SU-DHL-6 (cell line): Measurements from ENCODE around the gene TIMP3.

Experiments used
- H2AFZ ChIP-seq: fragments of 200-600 bp; sonication (generic); 2 replicates; pipeline ENCODE4 v1.6.1; 2014; ENCODE audit warnings: low read depth, mild to moderate bottlenecking, moderate library complexity, mixed read lengths, antibody characterized with exemption, low read length; ENCODE audit not compliant: severe bottlenecking
- H3F3A ChIP-seq: fragments of 200-600 bp; shearing (Covaris generic); 2 replicates; pipeline ENCODE4 v1.6.0; 2016; ENCODE audit warnings: antibody characterized with exemption, mild to moderate bottlenecking; ENCODE audit not compliant: insufficient read depth
- H3K27ac ChIP-seq: fragments of 200-600 bp; sonication (generic); 2 replicates; pipeline ENCODE4 v1.5.1; 2016; ENCODE audit warnings: low read depth, mild to moderate bottlenecking, low read length, moderate library complexity, mixed read lengths
- H3K27me3 ChIP-seq: fragments of 200-600 bp; sonication (generic), shearing (Covaris generic); 2 replicates; pipeline ENCODE4 v1.6.0; 2014; ENCODE audit warnings: mild to moderate bottlenecking, low read length
- H3K36me3 ChIP-seq: fragments of 200-600 bp; sonication (generic); 2 replicates; pipeline ENCODE4 v1.6.1; 2014; ENCODE audit warnings: mild to moderate bottlenecking, low read length, mixed read lengths
- H3K4me2 ChIP-seq: fragments of 300-600, 200-600 bp; shearing (Covaris generic), sonication (generic); 2 replicates; pipeline ENCODE4 v1.6.0; 2014; ENCODE audit warnings: low read length, low read depth, mild to moderate bottlenecking; ENCODE audit not compliant: poor library complexity, severe bottlenecking
- H3K4me3 ChIP-seq: fragments of 200-600 bp; sonication (generic); 2 replicates; pipeline ENCODE4 v1.5.1; 2014; ENCODE audit warnings: antibody characterized with exemption, low read length, mild to moderate bottlenecking, mixed read lengths; ENCODE audit not compliant: insufficient read depth, poor library complexity, severe bottlenecking
- H3K79me2 ChIP-seq: fragments of 200-600 bp; sonication (generic); 2 replicates; pipeline ENCODE4 v1.6.1; 2014; ENCODE audit warnings: mild to moderate bottlenecking, low read length, moderate library complexity; ENCODE audit not compliant: insufficient read depth
- H3K9ac ChIP-seq: fragments of 200-600 bp; sonication (generic); 2 replicates; pipeline ENCODE4 v1.7.0; 2014; ENCODE audit warnings: mild to moderate bottlenecking, low read length
- H3K9me2 ChIP-seq: fragments of 200-600 bp; sonication (generic); replicated peaks from 2 replicates; pipeline ENCODE4 v1.6.1; 2014; ENCODE audit warnings: low read length; ENCODE audit not compliant: insufficient read depth
- H3K9me3 ChIP-seq: fragments of 200-600 bp; sonication (generic); 2 replicates; pipeline ENCODE4 v1.6.1; 2014; ENCODE audit warnings: low read length, mixed read lengths; ENCODE audit not compliant: insufficient read depth
- H4K20me1 ChIP-seq: fragments of 200-600 bp; sonication (generic); 2 replicates; pipeline ENCODE4 v1.6.1; 2014; ENCODE audit warnings: low read depth, mild to moderate bottlenecking, antibody characterized with exemption, low read length, moderate library complexity, mixed read lengths
- CTCF ChIP-seq: fragments of 200-600 bp; sonication (generic); IDR thresholded peaks from one replicate; pipeline ENCODE4 v1.5.1; 2017; ENCODE audit warnings: antibody characterized with exemption, mild to moderate bottlenecking, low read length, moderate library complexity; ENCODE audit not compliant: insufficient read depth, poor library complexity, severe bottlenecking
- EZH2phosphoT487 ChIP-seq: fragments of 200-600 bp; sonication (generic), shearing (Covaris generic); conservative IDR thresholded peaks from 2 replicates; pipeline ENCODE4 v1.6.1; 2018; ENCODE audit warnings: mild to moderate bottlenecking, antibody characterized with exemption, low read length, moderate library complexity, mixed read lengths

TIMP3 gene

GRCh38 chr22:32810555-32811133 is 9.1 kb downstream of the TIMP3 start:
- Histone ChIP-seq H3K9ac (no peak overlapping the region), H3F3A (no peaks in the 10 kb centered on the region), H3K4me2 (no peak overlapping the region), H3K9me2 (no peaks in the 10 kb centered on the region; the same call in 1 of the 2 replicates), H3K4me3 (no peak overlapping the region), H3K36me3 (no peaks in the 10 kb centered on the region), H3K27ac (no peak overlapping the region), H3K79me2 (no peaks in the 10 kb centered on the region), H2AFZ (no peak overlapping the region), H3K9me3 (no peaks in the 10 kb centered on the region), H4K20me1 (no peaks in the 10 kb centered on the region), H3K27me3 (no peaks in the 10 kb centered on the region)
- TF ChIP-seq EZH2phosphoT487: no peak
- TF ChIP-seq CTCF: no peak

GRCh38 chr22:32811788-32812545 is 10.5 kb downstream of the TIMP3 start:
- no peak for TF ChIP-seq CTCF
- no peak for TF ChIP-seq EZH2phosphoT487
- Histone ChIP-seq H3K4me2 (no peak overlapping the region), H4K20me1 (no peaks in the 10 kb centered on the region), H3K27me3 (no peaks in the 10 kb centered on the region), H3K27ac (no peak overlapping the region), H3K9me2 (no peaks in the 10 kb centered on the region; the same call in 1 of the 2 replicates), H2AFZ (no peak overlapping the region), H3F3A (no peaks in the 10 kb centered on the region), H3K79me2 (no peaks in the 10 kb centered on the region), H3K9ac (no peak overlapping the region), H3K4me3 (no peak overlapping the region), H3K36me3 (no peaks in the 10 kb centered on the region), H3K9me3 (no peaks in the 10 kb centered on the region)

GRCh38 chr22:32814285-32814860 is 12.9 kb downstream of the TIMP3 start:
- H4K20me1 ChIP-seq: no peaks in the 10 kb centered on the region
- no peak overlapping the region for H3K4me3 ChIP-seq
- no peaks in the 10 kb centered on the region for H3K27me3 ChIP-seq
- no peaks in the 10 kb centered on the region for H3K79me2 ChIP-seq
- H3F3A ChIP-seq: no peaks in the 10 kb centered on the region
- H3K9me3 ChIP-seq: no peaks in the 10 kb centered on the region
- no peaks in the 10 kb centered on the region for H3K36me3 ChIP-seq
- H2AFZ ChIP-seq: no peak overlapping the region
- H3K4me2 ChIP-seq: no peak overlapping the region
- no peak for TF ChIP-seq CTCF
- TF ChIP-seq EZH2phosphoT487: no peak
- H3K27ac ChIP-seq: no peak overlapping the region
- no peak overlapping the region for H3K9ac ChIP-seq
- no peaks in the 10 kb centered on the region; the same call in 1 of the 2 replicates for H3K9me2 ChIP-seq
